Measurements from ENCODE around the gene RNF130. TPM values are rescaled to one million over a fixed set of nuclear protein-coding genes. Genes with fewer than 3 reads are reported as not detected.
"Not testable (repeated sequence)": the region's sequence is repeated elsewhere in the genome, so short reads cannot be mapped to it uniquely, and the experiment has no call there.

Gene RNF130
- total and polyA plus RNA-seq, 4 donors: 71.7 to 95.8 (median 77.1) TPM

DNA sequence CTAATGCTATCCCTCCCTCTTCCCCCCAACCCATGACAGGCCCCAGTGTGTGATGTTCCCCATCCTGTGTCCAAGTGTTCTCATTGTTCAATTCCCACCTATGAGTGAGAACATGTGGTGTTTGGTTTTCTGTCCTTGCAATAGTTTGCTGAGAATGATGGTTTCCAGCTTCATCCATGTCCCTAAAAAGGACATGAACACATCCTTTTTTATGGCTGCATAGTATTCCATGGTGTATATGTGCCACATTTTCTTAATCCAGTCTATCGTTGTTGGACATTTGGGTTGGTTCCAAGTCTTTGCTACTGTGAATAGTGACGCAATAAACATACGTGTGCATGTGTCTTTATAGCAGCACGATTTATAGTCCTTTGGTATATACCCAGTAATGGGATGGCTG is 78.7 kb downstream of the RNF130 start:
- DNase-seq; H3K4me1 ChIP-seq (ENCODE audit: control insufficient read depth in 1 of 2, insufficient read depth in 2 of 2, low read length in 2 of 2); H3K27ac ChIP-seq (ENCODE audit: low read depth in 1 of 2, low read length in 2 of 2); H3K36me3 ChIP-seq (ENCODE audit: control insufficient read depth in 1 of 2, insufficient read depth in 2 of 2, low read length in 1 of 2); H3K4me3 ChIP-seq (ENCODE audit: low read length in 2 of 2); H3K9me3 ChIP-seq (ENCODE audit: control insufficient read depth, low read length); ATAC-seq (ENCODE audit: low FRiP score); H3K27me3 ChIP-seq (ENCODE audit: control insufficient read depth in 1 of 2, insufficient read depth in 2 of 2, low read length in 1 of 2); intact Hi-C loops (cut with DNase I): not testable (repeated sequence)
- WGBS, 2 donors: 93 to 97% methylated on average over 4 of the region's 4 CpGs

GRCh38 chr5:179991106-179991505 is 80.5 kb downstream of the RNF130 start:
- Histone ChIP-seq H3K4me1 (ENCODE audit: control insufficient read depth in 1 of 2, insufficient read depth in 2 of 2, low read length in 2 of 2) (no peaks in the 10 kb centered on the region), H3K36me3 (ENCODE audit: control insufficient read depth in 1 of 2, insufficient read depth in 2 of 2, low read length in 1 of 2) (no peaks in the 10 kb centered on the region), H3K4me3 (ENCODE audit: low read length in 2 of 2) (no peak overlapping the region), H3K9me3 (ENCODE audit: control insufficient read depth, low read length) (peaks cover 4% of the 10 kb centered on the region), H3K27me3 (ENCODE audit: control insufficient read depth in 1 of 2, insufficient read depth in 2 of 2, low read length in 1 of 2) (no peaks in the 10 kb centered on the region), H3K27ac (ENCODE audit: low read depth in 1 of 2, low read length in 2 of 2) (no peak overlapping the region)
- no peak for ATAC-seq (ENCODE audit: low FRiP score)
- WGBS, 2 donors: 91 to 100% methylated on average over 1 of the region's 1 CpG
- DNase-seq: no peak
- intact Hi-C loops (cut with DNase I): no loop called here

- H3K9me3 ChIP-seq (ENCODE audit: control insufficient read depth, low read length); H3K27me3 ChIP-seq (ENCODE audit: control insufficient read depth in 1 of 2, insufficient read depth in 2 of 2, low read length in 1 of 2); H3K4me3 ChIP-seq (ENCODE audit: low read length in 2 of 2); intact Hi-C loops (cut with DNase I); H3K4me1 ChIP-seq (ENCODE audit: control insufficient read depth in 1 of 2, insufficient read depth in 2 of 2, low read length in 2 of 2); H3K27ac ChIP-seq (ENCODE audit: low read depth in 1 of 2, low read length in 2 of 2); H3K36me3 ChIP-seq (ENCODE audit: control insufficient read depth in 1 of 2, insufficient read depth in 2 of 2, low read length in 1 of 2); ATAC-seq (ENCODE audit: low FRiP score); DNase-seq: not testable (repeated sequence)
- WGBS, 2 donors: 95 to 96% methylated on average over 8 of the region's 8 CpGs
These were observed 81.0 kb downstream of the RNF130 start for GRCh38 chr5:179990525-179990924.

GRCh38 chr5:179986328-179986727 is 85.2 kb downstream of the RNF130 start:
- WGBS, 2 donors: 48 to 50% methylated on average over 6 of the region's 6 CpGs
- Histone ChIP-seq H3K9me3 (ENCODE audit: control insufficient read depth, low read length) (peaks cover 3% of the 10 kb centered on the region), H3K27ac (ENCODE audit: low read depth in 1 of 2, low read length in 2 of 2) (no peak overlapping the region), H3K27me3 (ENCODE audit: control insufficient read depth in 1 of 2, insufficient read depth in 2 of 2, low read length in 1 of 2) (no peaks in the 10 kb centered on the region), H3K36me3 (ENCODE audit: control insufficient read depth in 1 of 2, insufficient read depth in 2 of 2, low read length in 1 of 2) (no peaks in the 10 kb centered on the region), H3K4me3 (ENCODE audit: low read length in 2 of 2) (no peak overlapping the region), H3K4me1 (ENCODE audit: control insufficient read depth in 1 of 2, insufficient read depth in 2 of 2, low read length in 2 of 2) (no peaks in the 10 kb centered on the region)
- DNase-seq (no peak), ATAC-seq (ENCODE audit: low FRiP score) (no peak)
- intact Hi-C loops (cut with DNase I): no loop called here

- Histone ChIP-seq H3K27ac (ENCODE audit: low read depth in 1 of 2, low read length in 2 of 2) (no peak overlapping the region), H3K9me3 (ENCODE audit: control insufficient read depth, low read length) (no peaks in the 10 kb centered on the region), H3K4me3 (ENCODE audit: low read length in 2 of 2) (no peak overlapping the region), H3K27me3 (ENCODE audit: control insufficient read depth in 1 of 2, insufficient read depth in 2 of 2, low read length in 1 of 2) (no peaks in the 10 kb centered on the region), H3K4me1 (ENCODE audit: control insufficient read depth in 1 of 2, insufficient read depth in 2 of 2, low read length in 2 of 2) (no peaks in the 10 kb centered on the region), H3K36me3 (ENCODE audit: control insufficient read depth in 1 of 2, insufficient read depth in 2 of 2, low read length in 1 of 2) (peaks cover 2 to 10% of the 10 kb centered on the region in 2 donors)
- intact Hi-C loops (cut with DNase I): no loop called here
- 87 to 88% methylated on average over 5 of the region's 5 CpGs for WGBS, 2 donors
- DNase-seq: no peak
- no peak for ATAC-seq (ENCODE audit: low FRiP score)
These were observed 89.9 kb downstream of the RNF130 start for GRCh38 chr5:179981636-179982035.

DNA sequence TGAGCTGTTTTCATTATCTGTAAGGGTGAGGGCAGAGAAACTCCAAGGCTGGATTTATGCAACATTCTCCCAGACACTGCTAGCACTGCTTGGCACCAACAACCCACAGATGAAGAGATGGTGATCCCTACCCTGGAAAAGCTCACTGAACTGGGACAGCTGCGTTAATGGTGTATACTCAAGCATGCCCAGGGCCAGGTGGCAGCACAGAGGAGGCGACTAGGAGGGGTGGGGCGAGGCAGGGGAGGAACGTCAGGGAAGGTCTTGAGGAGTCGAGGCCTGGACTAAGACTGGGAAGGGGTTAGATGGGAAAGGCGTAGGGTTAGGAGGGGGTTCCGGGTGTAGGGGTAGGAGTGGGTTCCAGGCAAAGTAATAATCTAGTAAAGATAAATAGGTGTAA is 90.8 kb downstream of the RNF130 start:
- no peaks in the 10 kb centered on the region for H3K9me3 ChIP-seq (ENCODE audit: control insufficient read depth, low read length)
- H3K36me3 ChIP-seq (ENCODE audit: control insufficient read depth in 1 of 2, insufficient read depth in 2 of 2, low read length in 1 of 2): peaks cover 2 to 10% of the 10 kb centered on the region in 2 donors
- no peaks in the 10 kb centered on the region for H3K4me1 ChIP-seq (ENCODE audit: control insufficient read depth in 1 of 2, insufficient read depth in 2 of 2, low read length in 2 of 2)
- DNase-seq (no peak), ATAC-seq (ENCODE audit: low FRiP score) (no peak)
- H3K4me3 ChIP-seq (ENCODE audit: low read length in 2 of 2): no peak overlapping the region
- WGBS, 2 donors: 94 to 95% methylated on average over 7 of the region's 7 CpGs
- no peak overlapping the region for H3K27ac ChIP-seq (ENCODE audit: low read depth in 1 of 2, low read length in 2 of 2)
- intact Hi-C loops (cut with DNase I): no loop called here
- no peaks in the 10 kb centered on the region for H3K27me3 ChIP-seq (ENCODE audit: control insufficient read depth in 1 of 2, insufficient read depth in 2 of 2, low read length in 1 of 2)

DNA sequence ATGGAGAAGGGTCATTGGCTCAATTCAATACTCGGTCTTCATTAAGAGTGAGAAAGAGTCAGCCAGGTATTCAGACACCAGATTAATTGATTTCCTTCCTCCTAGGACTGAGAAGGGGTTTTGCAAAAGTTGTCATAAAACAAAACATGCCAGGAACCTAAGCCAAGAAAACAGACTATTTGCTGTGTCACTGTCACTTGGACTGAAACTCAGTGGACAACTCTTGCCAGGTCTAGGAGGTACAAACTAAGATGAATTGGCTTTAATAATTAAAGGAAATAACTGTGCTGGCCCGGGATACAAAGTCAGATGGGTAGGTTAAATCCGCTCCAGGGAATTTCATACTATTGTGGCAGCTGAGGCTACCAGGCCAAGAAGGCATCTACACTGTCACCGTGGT is 92.8 kb downstream of the RNF130 start:
- no peak for DNase-seq
- 84 to 88% methylated on average over 4 of the region's 4 CpGs for WGBS, 2 donors
- H3K4me1 ChIP-seq (ENCODE audit: control insufficient read depth in 1 of 2, insufficient read depth in 2 of 2, low read length in 2 of 2): no peaks in the 10 kb centered on the region
- no peaks in the 10 kb centered on the region for H3K27me3 ChIP-seq (ENCODE audit: control insufficient read depth in 1 of 2, insufficient read depth in 2 of 2, low read length in 1 of 2)
- no peak for ATAC-seq (ENCODE audit: low FRiP score)
- H3K36me3 ChIP-seq (ENCODE audit: control insufficient read depth in 1 of 2, insufficient read depth in 2 of 2, low read length in 1 of 2): peaks cover 2 to 12% of the 10 kb centered on the region in 2 donors
- intact Hi-C loops (cut with DNase I): no loop called here
- no peak overlapping the region for H3K4me3 ChIP-seq (ENCODE audit: low read length in 2 of 2)
- H3K9me3 ChIP-seq (ENCODE audit: control insufficient read depth, low read length): no peaks in the 10 kb centered on the region
- H3K27ac ChIP-seq (ENCODE audit: low read depth in 1 of 2, low read length in 2 of 2): no peak overlapping the region

DNA sequence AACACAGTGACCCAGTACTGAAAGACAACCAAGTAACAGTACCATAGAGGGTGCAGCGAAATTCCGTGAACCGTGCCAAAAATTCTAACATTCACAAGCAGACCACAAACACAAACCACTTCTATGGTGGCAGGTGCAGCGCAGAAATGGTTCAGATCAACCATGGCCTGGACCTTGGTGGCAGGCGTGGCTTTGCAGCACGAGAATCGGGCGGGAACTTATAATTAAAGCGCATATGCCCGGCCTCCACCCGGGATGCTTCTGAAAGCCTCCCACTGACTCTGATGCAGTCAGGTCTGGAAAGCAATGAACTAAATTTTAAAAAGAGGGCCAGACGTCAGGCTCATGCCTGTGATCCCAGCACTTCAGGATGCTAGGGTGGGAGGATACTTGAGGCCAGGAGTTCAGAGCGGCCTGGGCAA is 95.8 kb downstream of the RNF130 start:
- WGBS, 2 donors: 90 to 93% methylated on average over 13 of the region's 13 CpGs
- Histone ChIP-seq H3K27me3 (ENCODE audit: control insufficient read depth in 1 of 2, insufficient read depth in 2 of 2, low read length in 1 of 2) (no peaks in the 10 kb centered on the region), H3K4me1 (ENCODE audit: control insufficient read depth in 1 of 2, insufficient read depth in 2 of 2, low read length in 2 of 2) (no peaks in the 10 kb centered on the region), H3K27ac (ENCODE audit: low read depth in 1 of 2, low read length in 2 of 2) (no peak overlapping the region), H3K4me3 (ENCODE audit: low read length in 2 of 2) (no peak overlapping the region), H3K9me3 (ENCODE audit: control insufficient read depth, low read length) (no peaks in the 10 kb centered on the region), H3K36me3 (ENCODE audit: control insufficient read depth in 1 of 2, insufficient read depth in 2 of 2, low read length in 1 of 2) (peaks cover 2 to 12% of the 10 kb centered on the region in 2 donors)
- DNase-seq (no peak), ATAC-seq (ENCODE audit: low FRiP score) (no peak)
- intact Hi-C loops (cut with DNase I): no loop called here

DNA sequence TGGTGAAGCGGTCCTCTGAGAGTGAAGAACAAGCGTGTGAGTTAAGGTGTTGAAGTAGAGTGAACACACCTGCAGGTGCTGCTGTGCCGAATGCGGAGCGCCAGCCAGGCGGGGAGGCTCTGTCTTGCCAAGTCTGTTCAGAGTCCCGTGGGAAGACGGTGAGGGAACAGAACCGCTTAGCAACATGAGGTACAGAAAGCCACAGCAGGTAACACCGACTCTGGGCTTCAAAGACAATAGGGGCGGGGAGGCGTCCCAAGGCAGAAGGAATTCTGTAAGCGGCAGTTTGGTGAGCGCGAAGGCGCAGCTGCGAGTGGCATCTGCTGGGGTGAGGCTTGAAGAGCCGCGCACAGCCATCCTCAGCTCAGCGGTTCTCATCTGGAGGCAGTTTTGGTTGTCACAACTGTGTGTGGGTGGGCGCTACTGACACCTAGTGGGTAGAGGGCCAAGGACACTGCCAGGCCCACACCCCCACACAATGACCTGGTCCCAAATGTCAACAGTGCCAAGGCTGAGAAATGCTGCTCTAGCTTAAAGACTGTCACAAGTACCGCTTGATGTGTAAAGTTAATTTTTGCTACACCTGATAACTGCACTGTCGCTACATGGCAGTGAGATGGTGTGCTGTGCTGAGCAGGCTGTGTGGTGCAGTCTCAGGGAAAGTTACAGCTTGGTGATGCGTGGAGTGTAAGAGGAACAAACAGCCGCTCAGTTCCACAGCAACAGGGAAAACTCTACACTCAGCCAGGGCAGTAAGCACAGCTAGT is 96.4 kb downstream of the RNF130 start:
- Histone ChIP-seq H3K4me3 (ENCODE audit: low read length in 2 of 2) (no peak overlapping the region), H3K36me3 (ENCODE audit: control insufficient read depth in 1 of 2, insufficient read depth in 2 of 2, low read length in 1 of 2) (peaks cover 0 to 10% of the 10 kb centered on the region in 2 donors), H3K9me3 (ENCODE audit: control insufficient read depth, low read length) (no peaks in the 10 kb centered on the region), H3K4me1 (ENCODE audit: control insufficient read depth in 1 of 2, insufficient read depth in 2 of 2, low read length in 2 of 2) (no peaks in the 10 kb centered on the region), H3K27me3 (ENCODE audit: control insufficient read depth in 1 of 2, insufficient read depth in 2 of 2, low read length in 1 of 2) (no peaks in the 10 kb centered on the region), H3K27ac (ENCODE audit: low read depth in 1 of 2, low read length in 2 of 2) (no peak overlapping the region)
- WGBS, 2 donors: 79 to 83% methylated on average over 25 of the region's 25 CpGs
- peak; percentile 36 for ATAC-seq (ENCODE audit: low FRiP score)
- peak in 1 of 2 donors; percentile 58 for DNase-seq
- intact Hi-C loops (cut with DNase I): no loop called here
